ENCODE results near the gene CCHCR1.
A peak's percentile ranks its signal among the peaks of the same experiment; 100 is the strongest.

Gene CCHCR1

GRCh38 chr6:31107052-31107451 lies 50.5 kb downstream of the CCHCR1 start:
- no peak for DNase-seq (ENCODE audit: low read depth, low spot score)

GRCh38 chr6:31103136-31103535 lies 54.5 kb downstream of the CCHCR1 start:
- DNase-seq (ENCODE audit: low read depth, low spot score): no peak

- no peak for DNase-seq (ENCODE audit: low read depth, low spot score)
Measured at GRCh38 chr6:31098449-31098938, 59.1 kb downstream of the CCHCR1 start.

- no peak for DNase-seq (ENCODE audit: low read depth, low spot score)
Measured at GRCh38 chr6:31096656-31097055, 60.9 kb downstream of the CCHCR1 start.

- DNase-seq (ENCODE audit: low read depth, low spot score): no peak
Measured at GRCh38 chr6:31096215-31096614, 61.4 kb downstream of the CCHCR1 start.

- DNase-seq (ENCODE audit: low read depth, low spot score): peak; percentile 9
Measured at GRCh38 chr6:31094389-31094881, 63.2 kb downstream of the CCHCR1 start.

GRCh38 chr6:31092769-31093505 lies 64.7 kb downstream of the CCHCR1 start:
- no peak for DNase-seq (ENCODE audit: low read depth, low spot score)

Data from activated CD4-positive, CD25-positive, alpha-beta regulatory T cell treated with anti-CD3 and anti-CD28 coated beads, Interleukin-2, amount 50 U/mL, for 16 hours (primary cell).